Amniotic epithelial cell (primary cell): ENCODE results near the gene COL6A1.

ENCODE experiments used
- DNase-seq: peaks from one replicate; pipeline ENCODE4 v3.0.0-alpha.2; 2010; ENCODE audit warnings: low read depth

COL6A1 gene

DNA sequence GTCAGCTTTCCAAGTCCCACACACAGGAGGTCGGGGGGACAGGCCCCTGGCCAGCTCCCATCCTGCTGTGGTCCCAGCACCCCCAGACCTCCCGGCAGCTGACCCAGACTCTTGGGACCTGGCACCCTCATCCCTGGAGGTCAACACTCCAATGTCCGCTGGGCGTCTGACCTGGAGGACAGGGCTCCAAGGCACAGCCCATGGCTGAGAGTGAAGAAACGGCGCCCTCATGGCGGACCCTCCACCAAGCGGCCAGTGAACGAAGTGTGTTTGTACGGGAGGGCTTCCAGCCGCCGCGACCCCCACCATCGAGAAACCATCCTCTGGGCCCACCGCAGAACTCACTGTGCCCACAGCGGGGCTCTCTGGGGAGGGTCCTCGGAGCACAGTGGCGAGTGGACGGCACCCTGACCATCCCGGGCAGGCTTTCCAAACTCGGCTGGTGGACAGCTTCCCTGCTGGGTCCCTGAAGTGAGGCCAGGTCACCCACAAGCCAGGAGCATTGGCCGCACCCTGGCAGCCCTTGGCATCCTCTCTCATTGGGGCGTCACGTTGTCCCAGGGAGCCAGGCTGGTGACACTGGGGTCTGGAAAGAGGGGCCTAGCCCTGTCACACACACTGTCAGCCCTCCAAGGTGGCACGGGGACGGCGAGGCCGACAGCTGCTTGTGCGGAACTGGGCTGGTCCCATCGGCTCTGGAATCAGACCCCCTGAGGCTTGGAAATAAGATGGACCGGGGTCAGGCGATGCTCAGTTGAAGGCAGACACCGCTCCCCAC, 68.5 kb downstream of the COL6A1 start:
- DNase-seq = no peak

- no peak for DNase-seq
Measured at GRCh38 chr21:46050668-46051378, 69.3 kb downstream of the COL6A1 start.

- no peak for DNase-seq
Measured at GRCh38 chr21:46051379-46051770, 69.8 kb downstream of the COL6A1 start.

DNA sequence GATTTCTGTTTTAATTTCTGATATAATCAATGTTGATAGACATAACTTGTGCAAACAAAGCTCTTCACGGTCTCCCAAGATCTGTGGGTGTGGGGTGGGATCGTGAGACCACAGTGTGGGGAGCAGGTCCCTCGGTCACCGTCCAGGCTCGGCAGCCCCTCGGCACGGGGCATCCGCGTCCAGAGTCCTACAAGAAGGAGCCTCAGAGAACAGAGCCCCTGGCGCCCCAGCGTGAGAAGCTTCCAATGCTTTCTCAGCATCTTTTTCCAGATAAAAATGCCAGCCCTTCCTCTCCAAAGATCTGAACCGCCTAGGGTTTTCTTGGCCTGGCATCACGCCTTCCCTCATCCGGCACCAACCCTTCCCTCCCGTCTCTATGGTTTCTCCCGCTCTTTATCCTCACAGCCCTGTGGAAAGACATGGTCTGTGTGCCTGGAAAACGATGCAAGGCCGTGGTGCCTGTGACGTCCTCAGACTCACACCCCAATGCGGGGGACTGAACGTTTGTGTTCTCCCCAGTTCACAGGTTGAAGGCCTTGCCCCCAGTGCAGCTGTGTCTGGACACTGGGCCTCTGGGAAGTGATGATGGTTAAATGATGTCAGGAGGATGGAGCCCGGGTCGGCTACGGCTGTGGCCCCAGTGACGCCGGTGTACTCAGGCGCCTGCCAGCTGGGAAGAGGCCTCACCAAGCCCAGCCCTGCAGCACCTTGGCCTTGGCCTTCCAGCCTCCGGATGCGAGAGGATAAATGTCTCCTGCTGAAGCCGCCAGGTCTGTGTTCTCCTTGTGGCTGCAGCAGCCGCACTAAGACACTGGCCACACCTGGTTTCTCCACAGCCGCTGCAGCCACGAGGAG, 70.5 kb downstream of the COL6A1 start:
- DNase-seq = no peak

- peak; percentile 78 for DNase-seq
Measured at GRCh38 chr21:46052703-46053651, 71.4 kb downstream of the COL6A1 start.

GRCh38 chr21:46054031-46054430, 72.5 kb downstream of the COL6A1 start:
- DNase-seq = no peak

GRCh38 chr21:46054451-46054881, 72.9 kb downstream of the COL6A1 start:
- DNase-seq = no peak
